GM18502 (cell line): Measurements from ENCODE around the gene GSTCD.
"Not testable (repeated sequence)": the region's sequence is repeated elsewhere in the genome, so short reads cannot be mapped to it uniquely, and the experiment has no call there.

Source experiments
- ATAC-seq: cut with Tn5 transposase; IDR thresholded peaks from one replicate; pipeline ENCODE4 v1.9.1; 2021; ENCODE audit warnings: mild to moderate bottlenecking; ENCODE audit not compliant: unreplicated experiment, poor library complexity

Gene GSTCD

GRCh38 chr4:105714071-105714521, 5.5 kb downstream of the GSTCD start:
- peak; percentile 60 for ATAC-seq

- ATAC-seq: no peak
Measured at GRCh38 chr4:105714932-105715331, 6.3 kb downstream of the GSTCD start.

- no peak for ATAC-seq
Measured at GRCh38 chr4:105715692-105716278, 7.2 kb downstream of the GSTCD start.

DNA sequence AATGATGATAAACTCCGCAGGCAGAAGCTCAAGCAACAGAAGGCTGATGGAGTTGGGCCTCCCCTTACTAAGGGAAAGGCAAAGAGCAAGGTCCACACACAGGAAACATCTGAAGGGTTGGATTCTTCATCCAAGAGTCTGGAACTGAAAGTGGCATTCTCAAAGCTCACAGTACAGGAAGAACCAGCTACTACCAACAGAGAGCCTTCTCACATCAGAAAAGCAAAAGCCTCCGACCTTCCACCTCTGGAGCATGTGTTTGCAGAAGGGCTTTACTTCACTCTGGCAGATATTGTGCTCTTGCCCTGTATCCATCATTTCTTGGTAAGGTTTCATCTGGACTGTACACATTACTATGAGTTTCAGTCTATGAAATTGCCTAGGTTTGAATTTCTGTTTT, 10.6 kb downstream of the GSTCD start:
- ATAC-seq: no peak

DNA sequence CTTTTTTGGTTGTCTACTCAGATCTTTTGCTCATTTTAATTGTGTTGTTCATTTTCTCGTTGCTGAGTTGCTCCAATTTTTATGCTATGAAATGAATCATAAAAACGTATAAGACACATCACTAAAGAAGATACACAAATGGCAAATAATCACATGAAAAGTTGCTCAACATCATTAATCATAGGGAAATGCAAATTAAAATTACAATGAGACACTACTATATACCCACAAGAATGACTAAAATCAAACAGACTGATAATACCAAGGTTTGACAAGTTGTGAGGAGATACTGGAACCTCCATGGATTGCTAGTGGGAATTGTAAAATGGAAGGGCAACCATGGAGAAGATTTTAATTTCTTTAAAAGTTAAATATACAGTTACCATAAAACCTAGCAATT, 17.0 kb downstream of the GSTCD start:
- no peak for ATAC-seq

DNA sequence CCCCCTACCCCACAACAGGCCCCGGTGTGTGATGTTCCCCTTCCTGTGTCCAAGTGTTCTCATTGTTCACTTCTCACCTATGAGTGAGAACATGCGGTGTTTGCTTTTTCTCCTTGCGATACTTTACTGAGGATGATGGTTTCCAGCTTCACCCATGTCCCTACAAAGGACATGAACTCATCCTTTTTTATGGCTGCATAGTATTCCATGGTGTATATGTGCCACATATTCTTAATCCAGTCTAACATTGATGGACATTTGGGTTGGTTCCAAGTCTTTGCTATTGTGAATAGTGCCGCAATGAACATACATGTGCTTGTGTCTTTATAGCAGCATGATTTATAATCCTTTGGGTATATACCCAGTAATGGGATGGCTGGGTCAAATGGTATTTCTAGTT, 21.3 kb downstream of the GSTCD start:
- ATAC-seq: not testable (repeated sequence)

- ATAC-seq: not testable (repeated sequence)
Measured at GRCh38 chr4:105735217-105735616, 26.6 kb downstream of the GSTCD start.

- no peak for ATAC-seq
Measured at GRCh38 chr4:105741548-105741947, 33.0 kb downstream of the GSTCD start.

- ATAC-seq: no peak
Measured at GRCh38 chr4:105748222-105748621, 39.6 kb downstream of the GSTCD start.

DNA sequence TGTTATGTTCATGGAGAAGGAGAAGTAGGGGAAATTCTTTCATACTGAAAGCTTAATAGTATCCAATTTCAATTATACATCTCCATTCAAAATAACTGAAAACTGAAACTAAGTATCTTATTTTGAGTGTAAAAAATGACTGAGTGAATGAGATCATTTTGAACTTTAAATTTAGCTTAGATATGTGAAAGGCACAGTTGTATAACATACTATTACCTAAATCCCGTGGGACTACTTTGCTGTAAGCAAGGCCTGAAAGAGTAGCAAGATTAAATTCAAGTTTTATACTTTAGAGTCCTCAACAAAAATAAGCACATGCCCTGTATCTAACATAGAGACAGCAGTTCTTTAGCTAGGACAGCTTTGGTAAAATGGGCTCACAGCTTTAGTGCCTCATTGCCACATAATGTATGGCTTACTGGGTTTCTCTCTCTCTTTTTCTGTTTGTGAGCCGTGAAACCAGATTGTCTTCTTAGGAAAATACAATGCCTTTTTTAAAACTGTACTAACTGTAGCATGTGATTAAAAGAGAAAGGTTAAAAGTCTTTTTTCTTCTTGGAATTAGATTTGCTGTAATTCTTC, 43.2 kb downstream of the GSTCD start:
- ATAC-seq: no peak

DNA sequence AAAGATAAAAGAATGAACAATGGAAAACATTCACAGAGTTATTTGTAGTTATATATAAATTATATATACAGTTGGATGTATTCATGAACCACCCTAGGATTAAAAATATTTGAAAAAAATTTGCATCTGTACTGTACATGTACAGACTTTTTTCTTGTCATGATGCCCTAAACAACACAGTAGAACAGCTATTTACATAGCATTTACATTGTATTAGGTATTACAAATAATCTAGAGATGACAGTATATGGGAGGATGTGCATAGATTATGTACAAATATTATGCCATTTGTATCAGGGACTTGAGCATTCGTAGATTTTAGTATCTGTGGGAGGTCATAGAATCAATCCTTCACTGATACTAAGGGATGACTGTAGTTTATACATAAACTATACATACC, 44.8 kb downstream of the GSTCD start:
- ATAC-seq: no peak

GRCh38 chr4:105755375-105755774, 46.8 kb downstream of the GSTCD start:
- no peak for ATAC-seq

GRCh38 chr4:105758958-105759357, 50.4 kb downstream of the GSTCD start:
- ATAC-seq: peak; percentile 56

GRCh38 chr4:105765690-105766407, 57.3 kb downstream of the GSTCD start:
- no peak for ATAC-seq

DNA sequence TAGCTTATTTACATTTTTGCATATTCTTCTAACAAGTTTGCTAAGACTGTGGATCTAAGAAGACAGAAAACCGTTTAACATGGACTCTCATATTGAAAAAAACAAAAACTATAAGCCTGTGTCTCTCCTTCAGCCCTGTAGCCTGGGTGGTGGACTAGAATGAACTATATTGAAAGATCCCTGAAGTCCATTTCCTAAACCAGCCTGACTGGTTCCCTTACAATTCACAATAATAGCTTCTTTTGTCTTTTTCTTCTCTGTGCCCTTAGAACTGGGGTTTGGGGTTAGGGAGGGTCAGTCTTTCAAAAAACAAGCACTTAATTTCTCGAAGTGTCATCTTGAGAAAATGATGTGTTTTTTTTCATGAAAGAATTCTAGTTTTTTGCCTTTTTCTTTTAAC, 59.0 kb downstream of the GSTCD start:
- ATAC-seq: no peak

GRCh38 chr4:105770524-105770923, 61.9 kb downstream of the GSTCD start:
- not testable (repeated sequence) for ATAC-seq

- not testable (repeated sequence) for ATAC-seq
Measured at GRCh38 chr4:105772065-105772464, 63.5 kb downstream of the GSTCD start.

DNA sequence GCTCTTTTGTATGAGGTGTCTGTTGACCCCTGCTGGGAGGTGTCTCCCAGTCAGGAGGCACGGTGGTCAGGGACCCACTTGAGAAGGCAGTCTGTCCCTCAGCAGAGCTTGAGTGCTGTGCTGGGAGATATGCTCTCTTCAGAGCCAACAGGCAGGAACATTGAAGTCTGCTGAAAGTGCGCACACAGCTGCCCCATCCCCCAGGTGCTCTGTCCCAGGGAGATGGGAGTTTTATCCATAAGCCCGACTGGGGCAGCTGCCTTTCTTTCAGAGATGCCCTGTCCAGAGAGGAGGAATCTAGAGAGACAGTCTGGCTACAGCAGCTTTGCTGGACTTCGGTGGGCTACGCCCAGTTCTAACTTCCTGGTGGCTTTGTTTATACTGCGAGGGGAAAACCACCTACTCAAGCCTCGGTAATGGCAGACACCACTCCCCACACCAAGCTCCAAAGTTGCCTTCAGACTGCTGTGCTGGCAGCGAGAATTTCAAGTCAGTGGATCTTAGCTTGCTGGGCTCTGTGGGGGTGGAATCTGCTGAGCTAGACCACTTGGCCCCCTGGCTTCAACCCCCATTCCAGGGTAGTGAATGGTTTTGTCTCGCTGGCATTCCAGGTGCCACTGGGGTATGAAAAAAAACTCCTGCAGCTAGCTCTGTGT, 67.3 kb downstream of the GSTCD start:
- ATAC-seq: not testable (repeated sequence)

- ATAC-seq: no peak
Measured at GRCh38 chr4:105780176-105780575, 71.6 kb downstream of the GSTCD start.

DNA sequence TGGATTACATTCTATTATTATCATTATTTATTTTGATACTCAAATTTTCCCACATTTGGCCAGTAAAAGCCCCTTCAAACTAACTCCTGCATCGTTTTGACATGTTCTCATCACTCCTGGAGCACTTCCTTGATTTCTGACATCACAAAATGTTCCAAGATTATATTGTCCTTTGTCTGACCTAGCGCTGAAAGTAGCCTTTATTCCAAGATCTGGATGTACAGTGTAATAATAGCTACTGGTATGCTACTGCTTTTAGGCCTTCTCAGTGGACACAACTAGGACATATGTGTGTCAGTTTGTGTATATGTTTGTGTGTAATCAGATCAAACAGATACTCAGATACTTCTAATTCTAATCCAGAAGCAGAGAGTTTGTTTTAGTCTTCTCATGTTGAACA, 76.2 kb downstream of the GSTCD start:
- no peak for ATAC-seq

GRCh38 chr4:105785792-105786191, 77.2 kb downstream of the GSTCD start:
- no peak for ATAC-seq
